Endothelial cell of umbilical vein (primary cell): ENCODE measurements around the gene GTF2H4. TPM values are rescaled to one million over a fixed set of nuclear protein-coding genes. Genes with fewer than 3 reads are reported as not detected.
"Not testable (repeated sequence)": the region's sequence is repeated elsewhere in the genome, so short reads cannot be mapped to it uniquely, and the experiment has no call there.

ENCODE experiments used
- BruUV-seq: library from RNA; stranded (reverse); fragments of 400-500 nt; replicated peaks from 2 replicates; lab custom pipeline; 2021; lab: Mats Ljungman, UMichigan
- CTCF ChIA-PET: fragments of 300-600, 350-600 bp; sonication (Branson Sonifier 250); formaldehyde crosslinking; loops from one replicate; lab custom pipeline; 2021; ENCODE audit warnings: antibody characterized with exemption, inconsistent platforms; lab: Charles Lee
- POLR2A ChIA-PET: fragments of 300-600, 350-600 bp; sonication (Branson Sonifier 250); formaldehyde crosslinking; loops from one replicate; lab custom pipeline; 2021; ENCODE audit warnings: antibody characterized with exemption, inconsistent platforms; lab: Charles Lee
- DNase-seq: peaks from one replicate; pipeline ENCODE4 v3.0.0-alpha.2; 2011; ENCODE audit warnings: low read depth, low spot score
- FAIRE-seq: peaks from 2 replicates; lab custom pipeline; 2011; peaks lifted over from hg19 to GRCh38; lab: Jason Lieb, UNC
- H2AFZ ChIP-seq: 2 replicates; pipeline ENCODE4 v1.6.0; 2012; ENCODE audit warnings: low read depth, low read length, control low read depth, inconsistent platforms
- H3K27ac ChIP-seq: 2 replicates; pipeline ENCODE4 v1.5.1; 2011; ENCODE audit warnings: low read depth, mild to moderate bottlenecking, control low read depth, low read length, moderate library complexity; ENCODE audit not compliant: insufficient read depth
- H3K27me3 ChIP-seq, 2 experiments: 2 replicates each; pipeline versions ENCODE4 v1.6.0 to v1.6.1; 2011; ENCODE audit warnings: low read length in 2 of 2, mixed read lengths in 1 of 2; ENCODE audit not compliant: control insufficient read depth in 2 of 2, insufficient read depth in 2 of 2
- H3K36me3 ChIP-seq, 2 experiments: 2 replicates in 1 of 2; 3 replicates in 1 of 2; pipeline ENCODE4 v1.5.1; 2011; ENCODE audit warnings: low read length in 2 of 2, mild to moderate bottlenecking in 1 of 2, moderate library complexity in 1 of 2; ENCODE audit not compliant: control insufficient read depth in 2 of 2, insufficient read depth in 2 of 2; ENCODE audit errors: extremely low read depth in 1 of 2
- H3K4me1 ChIP-seq: 3 replicates; pipeline ENCODE4 v1.5.1; 2011; ENCODE audit warnings: mild to moderate bottlenecking, low read length; ENCODE audit not compliant: control insufficient read depth, insufficient read depth; ENCODE audit errors: extremely low read depth
- H3K4me2 ChIP-seq: 2 replicates; pipeline ENCODE4 v1.6.1; 2011; ENCODE audit warnings: low read length, control low read depth, mixed read lengths; ENCODE audit not compliant: insufficient read depth
- H3K4me3 ChIP-seq, 3 experiments: fragments of 200-600 bp in 1 of 3; sonication (generic), shearing (Covaris generic) in 1 of 3; replicated peaks in 1 of 3; 2 replicates each; pipeline ENCODE4 v1.5.1; 2011 to 2016; ENCODE audit warnings: control low read depth in 3 of 3, low read length in 3 of 3, mild to moderate bottlenecking in 2 of 3, inconsistent platforms in 1 of 3, low read depth in 1 of 3, moderate library complexity in 1 of 3; ENCODE audit not compliant: insufficient read depth in 1 of 3
- H3K79me2 ChIP-seq: 2 replicates; pipeline ENCODE4 v1.6.0; 2012; ENCODE audit warnings: low read length, inconsistent platforms; ENCODE audit not compliant: control insufficient read depth, insufficient read depth
- H3K9ac ChIP-seq: replicated peaks from 2 replicates; pipeline ENCODE3; 2011; ENCODE audit warnings: low read length, control low read depth; ENCODE audit not compliant: insufficient read depth; ENCODE audit errors: extremely low read depth
- H3K9me1 ChIP-seq: replicated peaks from 3 replicates; pipeline ENCODE4 v1.6.0; 2011; ENCODE audit warnings: mild to moderate bottlenecking, low read length; ENCODE audit not compliant: control insufficient read depth, insufficient read depth; ENCODE audit errors: extremely low read depth
- H3K9me3 ChIP-seq: replicated peaks from 2 replicates; pipeline ENCODE4 v1.5.1; 2012; ENCODE audit warnings: low read length, inconsistent platforms; ENCODE audit not compliant: control insufficient read depth, insufficient read depth
- H4K20me1 ChIP-seq: replicated peaks from 2 replicates; pipeline ENCODE3; 2011; ENCODE audit warnings: mild to moderate bottlenecking, low read length; ENCODE audit not compliant: control insufficient read depth, insufficient read depth; ENCODE audit errors: extremely low read depth
- CTCF ChIP-seq, 2 donors: IDR thresholded peaks; 1 replicate in 1 of 2; 2 replicates in 1 of 2; pipeline ENCODE4 v1.5.1; 2011; ENCODE audit warnings: low read length in 2 of 2, mild to moderate bottlenecking in 2 of 2, moderate library complexity in 2 of 2, control low read depth in 1 of 2, inconsistent platforms in 1 of 2, low read depth in 1 of 2; ENCODE audit not compliant: insufficient read depth in 1 of 2; ENCODE audit errors: extremely low read depth in 1 of 2
- EZH2 ChIP-seq: IDR thresholded peaks from 2 replicates; pipeline ENCODE4 v1.6.1; 2012; ENCODE audit warnings: borderline replicate concordance, low read depth, mild to moderate bottlenecking, moderate library complexity, low read length, inconsistent platforms; ENCODE audit not compliant: severe bottlenecking
- FOS ChIP-seq: IDR thresholded peaks from 2 replicates; pipeline ENCODE4 v1.6.1; 2011; ENCODE audit warnings: mild to moderate bottlenecking, low read length, moderate library complexity, borderline replicate concordance; ENCODE audit not compliant: insufficient read depth
- GATA2 ChIP-seq: IDR thresholded peaks from 2 replicates; pipeline ENCODE4 v1.7.0; 2011; ENCODE audit warnings: low read depth, mild to moderate bottlenecking, moderate library complexity, mixed read lengths, low read length; ENCODE audit not compliant: insufficient read length, insufficient read depth
- JUN ChIP-seq: IDR thresholded peaks from 2 replicates; pipeline ENCODE4 v1.6.1; 2011; ENCODE audit warnings: borderline replicate concordance, low read depth; ENCODE audit not compliant: insufficient read length, insufficient read depth
- MYC ChIP-seq: IDR thresholded peaks from one replicate; pipeline ENCODE4 v1.6.1; 2011; ENCODE audit warnings: mild to moderate bottlenecking, low read depth, low read length
- POLR2A ChIP-seq: IDR thresholded peaks from 2 replicates; pipeline ENCODE4 v1.6.1; 2012; ENCODE audit warnings: low read depth, mild to moderate bottlenecking, control low read depth, low read length
- POLR2AphosphoS5 ChIP-seq: IDR thresholded peaks from 2 replicates; pipeline ENCODE4 v1.6.1; 2012; ENCODE audit warnings: low read depth, mild to moderate bottlenecking, control low read depth, low read length, moderate library complexity; ENCODE audit not compliant: insufficient read depth
- dilution Hi-C: fragments of 300-500 bp; cut with MboI; formaldehyde crosslinking; loops from one replicate; pipeline ENCODE4 v1.15.0; 2019; ENCODE audit warnings: low sequenced_read_pairs; ENCODE audit not compliant: extremely low pct_ligation_motif_present
- intact Hi-C: fragments of 100-400 bp; cut with micrococcal nuclease; formaldehyde crosslinking; loops from one replicate; pipeline ENCODE4 v1.10.0; 2022
- polyA plus RNA-seq, 4 experiments: library from polyadenylated mRNA; depleted of rRNA in 3 of 4; stranded (reverse) in 3 of 4; unstranded in 1 of 4; fragments of >200 nt; gene quantifications; 2 replicates each; pipeline versions ENCODE4 v1.2.1 to v1.2.3, GENCODE V29; 2011 to 2012; ENCODE audit warnings: missing spikeins in 1 of 4
- total RNA-seq: library from RNA; stranded (reverse); gene quantifications from 2 replicates; pipeline ENCODE4 v1.2.3, GENCODE V29; 2021
- TF ChIP-seq, protein P1 (sequence below): IDR thresholded peaks from 2 replicates; pipeline ENCODE4 v1.6.1; 2011; ENCODE audit not compliant: insufficient read depth, insufficient read length

Gene GTF2H4
- total and polyA plus RNA-seq, 2 donors (not counting 3 experiments of a cell fraction or from before 2014, with no cell fraction given), result 40.5 to 52.6 TPM

- Histone ChIP-seq H3K9me3 (no peaks in the 10 kb centered on the region), H4K20me1 (no peaks in the 10 kb centered on the region), H3K9ac (no peak overlapping the region), H3K4me2 (no peak overlapping the region), H3K4me3 (no peak overlapping the region), H3K9me1 (no peaks in the 10 kb centered on the region), H3K27ac (no peak overlapping the region), H3K4me1 (no peaks in the 10 kb centered on the region), H3K27me3 (peaks cover 0 to 6% of the 10 kb centered on the region in 2 experiments), H3K36me3 (no peaks in the 10 kb centered on the region), H2AFZ (no peak overlapping the region), H3K79me2 (no peaks in the 10 kb centered on the region)
- DNase-seq, result no peak
- ChIA-PET POLR2A (no interaction called here), CTCF (interaction anchor here (0.8 kb wide), 1 partner anchor 36 kb away, joined by 3 read pairs; no protein-coding TSS in a partner anchor)
- no peak for FAIRE-seq
- no peak for TF ChIP-seq POLR2A
- TF ChIP-seq, protein P1, sequence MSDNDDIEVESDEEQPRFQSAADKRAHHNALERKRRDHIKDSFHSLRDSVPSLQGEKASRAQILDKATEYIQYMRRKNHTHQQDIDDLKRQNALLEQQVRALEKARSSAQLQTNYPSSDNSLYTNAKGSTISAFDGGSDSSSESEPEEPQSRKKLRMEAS, result no peak
- TF ChIP-seq CTCF (IDR thresholded peaks at IDR 0.05; ENCODE audit: extremely low read depth in 1 of 2, insufficient read depth in 1 of 2, low read depth in 1 of 2, low read length in 2 of 2), result no peak
- no peak for TF ChIP-seq EZH2
- TF ChIP-seq FOS, result no peak
- no peak for TF ChIP-seq POLR2AphosphoS5
- no peak for TF ChIP-seq JUN
- no peak for TF ChIP-seq GATA2
- TF ChIP-seq MYC, result no peak
- no TSS peak for BruUV-seq
- intact Hi-C loops (no loop called here), dilution Hi-C loops (no loop called here)
Measured at GRCh38 chr6:30864325-30864724, 43.7 kb upstream of the GTF2H4 start.

- H3K4me1 ChIP-seq, H3K4me2 ChIP-seq, H3K27ac ChIP-seq, H3K9me1 ChIP-seq, H3K4me3 ChIP-seq, FAIRE-seq, H3K9me3 ChIP-seq, H3K9ac ChIP-seq, DNase-seq, intact Hi-C loops, H4K20me1 ChIP-seq, H3K79me2 ChIP-seq, POLR2A ChIA-PET, H3K27me3 ChIP-seq, dilution Hi-C loops, H2AFZ ChIP-seq, H3K36me3 ChIP-seq, BruUV-seq: not testable (repeated sequence)
- CTCF ChIA-PET, result interaction anchor here (0.7 kb wide), 1 partner anchor 44 kb away, joined by 3 read pairs; no protein-coding TSS in a partner anchor
Measured at GRCh38 chr6:30869241-30869749, 38.7 kb upstream of the GTF2H4 start.
